ENCODE measurements around the gene MRAS. TPM values are rescaled to one million over a fixed set of nuclear protein-coding genes. Genes with fewer than 3 reads are reported as not detected.

The MRAS gene
- total RNA-seq, 1 donor from 2014 or later, result 41.6 TPM

DNA sequence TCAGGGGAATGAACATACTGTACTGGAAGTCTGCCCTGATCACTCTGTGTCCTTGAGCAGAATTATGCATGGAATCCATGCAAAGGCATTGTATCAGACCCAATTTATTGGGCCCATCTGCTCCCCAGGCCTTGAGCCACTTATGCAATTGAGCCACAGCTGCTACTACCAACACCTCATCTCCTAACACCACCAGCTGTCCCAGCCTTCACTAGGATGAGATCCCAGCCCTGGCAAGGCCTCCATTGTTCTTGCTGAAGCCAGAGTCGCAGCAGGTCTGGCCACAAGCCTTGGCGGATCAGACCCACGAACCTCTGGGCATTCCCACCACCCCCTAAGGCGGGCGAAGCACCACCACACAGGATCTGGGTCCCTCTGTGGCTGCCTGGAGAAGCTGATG, 9.6 kb upstream of the MRAS start:
- no peaks in the 10 kb centered on the region for H3K36me3 Mint-ChIP-seq
- no peak overlapping the region for H3K4me3 Mint-ChIP-seq
- H3K27me3 Mint-ChIP-seq, result peaks cover 4% of the 10 kb centered on the region
- no peaks in the 10 kb centered on the region for H3K9me3 Mint-ChIP-seq
- no peak overlapping the region for H3K27ac Mint-ChIP-seq
- no peak for TF ChIP-seq CTCF (conservative IDR thresholded peaks at IDR 0.05)
- H3K4me1 Mint-ChIP-seq (ENCODE audit: unreplicated experiment), result no peaks in the 10 kb centered on the region
- DNase-seq (ENCODE audit: extremely low spot score, unreplicated experiment), result no peak

DNA sequence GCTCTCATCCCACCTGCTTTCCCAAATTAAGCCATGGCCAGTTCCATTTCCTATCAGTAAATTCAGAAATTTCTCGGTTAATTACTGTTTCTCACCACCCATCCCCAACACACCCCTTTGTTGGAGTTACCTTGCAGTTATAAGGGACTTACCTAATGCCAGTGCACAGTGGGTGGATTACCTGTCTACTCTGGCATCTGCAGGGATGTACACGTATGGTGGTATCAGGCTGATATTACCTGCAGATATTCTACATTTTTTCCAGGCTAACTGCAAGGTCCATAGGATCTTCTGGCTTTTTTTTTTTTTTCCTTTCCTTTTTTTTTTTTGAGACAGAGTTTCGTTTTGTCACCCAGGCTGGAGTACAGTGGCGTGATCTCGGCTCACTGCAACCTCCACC, 7.9 kb upstream of the MRAS start:
- Mint-ChIP-seq H3K27ac (no peak overlapping the region), H3K9me3 (no peaks in the 10 kb centered on the region), H3K36me3 (no peaks in the 10 kb centered on the region), H3K27me3 (peaks cover 4% of the 10 kb centered on the region), H3K4me3 (no peak overlapping the region), H3K4me1 (ENCODE audit: unreplicated experiment) (no peaks in the 10 kb centered on the region)
- DNase-seq (ENCODE audit: extremely low spot score, unreplicated experiment), result no peak
- TF ChIP-seq CTCF (conservative IDR thresholded peaks at IDR 0.05), result no peak

DNA sequence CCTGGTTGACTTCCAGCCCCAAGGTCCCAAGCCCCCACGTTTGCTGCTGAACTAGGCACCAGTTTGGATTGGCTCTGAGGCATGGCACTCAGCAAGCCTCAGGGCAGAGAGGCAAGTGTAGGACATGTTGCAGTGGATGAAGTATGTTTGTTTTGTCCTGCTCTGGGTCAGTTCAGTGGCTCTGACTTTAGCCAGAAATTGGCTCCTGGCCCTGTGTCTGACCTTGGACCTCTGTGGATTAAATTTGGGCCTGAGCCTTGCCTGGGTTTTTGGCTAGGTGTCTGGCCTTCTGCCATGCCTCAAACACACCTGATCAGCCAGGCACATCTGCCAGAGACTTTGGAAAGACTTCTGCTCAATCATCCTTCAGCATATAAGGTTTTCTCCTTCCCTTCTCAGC, 3.6 kb upstream of the MRAS start:
- no peaks in the 10 kb centered on the region for H3K36me3 Mint-ChIP-seq
- no peak for TF ChIP-seq CTCF (conservative IDR thresholded peaks at IDR 0.05)
- peaks cover 3% of the 10 kb centered on the region for H3K27me3 Mint-ChIP-seq
- no peak overlapping the region for H3K4me3 Mint-ChIP-seq
- H3K27ac Mint-ChIP-seq, result no peak overlapping the region
- H3K9me3 Mint-ChIP-seq, result no peaks in the 10 kb centered on the region
- H3K4me1 Mint-ChIP-seq (ENCODE audit: unreplicated experiment), result peaks cover 10% of the 10 kb centered on the region
- DNase-seq (ENCODE audit: extremely low spot score, unreplicated experiment), result no peak

GRCh38 chr3:138348754-138349739, 668 bp downstream of the MRAS start:
- no peak for DNase-seq (ENCODE audit: extremely low spot score, unreplicated experiment)
- H3K4me1 Mint-ChIP-seq (ENCODE audit: unreplicated experiment), result peaks cover 18% of the 10 kb centered on the region
- no peaks in the 10 kb centered on the region for H3K36me3 Mint-ChIP-seq
- H3K27me3 Mint-ChIP-seq, result peaks cover 3% of the 10 kb centered on the region
- H3K4me3 Mint-ChIP-seq, result peak overlapping the region; percentile 89
- no peaks in the 10 kb centered on the region for H3K9me3 Mint-ChIP-seq
- no peak for TF ChIP-seq CTCF (conservative IDR thresholded peaks at IDR 0.05)
- peak overlapping the region; percentile 79 for H3K27ac Mint-ChIP-seq

- Mint-ChIP-seq H3K9me3 (no peaks in the 10 kb centered on the region), H3K27me3 (peaks cover 3% of the 10 kb centered on the region), H3K4me1 (ENCODE audit: unreplicated experiment) (peaks cover 18% of the 10 kb centered on the region), H3K27ac (peak overlapping the region; percentile 79), H3K36me3 (no peaks in the 10 kb centered on the region), H3K4me3 (peak overlapping the region; percentile 89)
- no peak for TF ChIP-seq CTCF (conservative IDR thresholded peaks at IDR 0.05)
- DNase-seq (ENCODE audit: extremely low spot score, unreplicated experiment), result no peak
These were observed 1.7 kb downstream of the MRAS start for GRCh38 chr3:138349926-138350665.

Data from type B pancreatic cell (in vitro differentiated cells).